ENCODE results near the gene KHDRBS2. TPM values are rescaled to one million over a fixed set of nuclear protein-coding genes. Genes with fewer than 3 reads are reported as not detected.

Gene KHDRBS2
- polyA plus RNA-seq, 1 donor (not counting 4 experiments of a cell fraction or from before 2014, with no cell fraction given) = not detected

DNA sequence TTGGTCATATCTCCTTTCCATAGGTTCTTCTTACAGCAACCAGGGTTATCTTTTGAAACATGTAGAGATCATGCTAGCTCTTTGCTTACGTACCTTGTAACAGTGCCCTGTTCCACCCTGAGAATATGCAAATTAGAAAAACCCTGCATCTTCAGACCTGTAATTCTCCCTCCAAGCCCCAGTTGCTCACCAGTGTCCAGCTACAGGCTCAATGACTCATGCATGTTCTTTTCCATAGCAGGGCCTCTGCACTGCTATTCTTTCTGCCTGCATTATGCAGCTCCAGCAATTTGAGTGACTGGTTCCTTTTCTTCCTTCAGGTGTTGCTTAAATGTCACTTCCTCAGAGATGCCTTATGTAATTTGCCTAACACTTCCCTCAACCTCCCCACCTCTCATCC is 636.2 kb downstream of the KHDRBS2 start:
- Histone ChIP-seq H4K20me1 (ENCODE audit: control insufficient read depth, extremely low read depth, insufficient read depth, low read length) (no peaks in the 10 kb centered on the region), H3K9me1 (ENCODE audit: control insufficient read depth, extremely low read depth, insufficient read depth, low read length) (no peaks in the 10 kb centered on the region)
- dilution Hi-C loops (cut with MboI; ENCODE audit: extremely low pct_ligation_motif_present, low sequenced_read_pairs) = no loop called here

DNA sequence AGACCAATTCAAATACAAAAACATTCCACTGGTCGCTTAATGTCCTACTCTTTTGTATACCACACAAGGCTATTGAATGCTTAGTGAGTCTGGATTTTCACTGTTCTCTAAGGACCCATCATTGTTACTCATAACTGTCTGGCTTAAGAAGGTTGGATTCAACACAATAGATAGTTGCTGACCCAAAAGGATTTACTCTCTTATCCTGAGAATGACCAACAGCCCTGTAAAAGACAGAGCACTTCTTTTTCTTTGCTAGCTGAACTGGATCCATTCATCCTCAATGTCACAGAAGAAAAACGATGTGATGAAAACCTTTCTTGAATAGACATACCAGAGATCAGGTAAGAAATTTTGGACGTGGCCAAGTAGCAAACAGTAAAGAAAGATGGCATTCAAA is 645.6 kb downstream of the KHDRBS2 start:
- no peak for FAIRE-seq
- Histone ChIP-seq H3K9ac (ENCODE audit: control insufficient read depth, extremely low read depth, insufficient read depth, low read length) (no peak overlapping the region), H4K20me1 (ENCODE audit: control insufficient read depth, extremely low read depth, insufficient read depth, low read length) (no peaks in the 10 kb centered on the region), H2AFZ (ENCODE audit: control insufficient read depth, low read length) (no peak overlapping the region), H3K27me3 (ENCODE audit: control insufficient read depth, extremely low read depth, insufficient read depth, low read length) (no peaks in the 10 kb centered on the region), H3K4me3 (ENCODE audit: control insufficient read depth in 2 of 3, extremely low read depth in 1 of 3, insufficient read depth in 2 of 3, low read depth in 1 of 3, low read length in 3 of 3) (no peak overlapping the region), H3K9me3 (ENCODE audit: control insufficient read depth, low read depth, low read length) (no peaks in the 10 kb centered on the region), H3K79me2 (ENCODE audit: control insufficient read depth, insufficient read depth, low read length) (no peaks in the 10 kb centered on the region), H3K36me3 (ENCODE audit: control insufficient read depth in 2 of 2, extremely low read depth in 1 of 2, insufficient read depth in 2 of 2, low read length in 2 of 2) (no peaks in the 10 kb centered on the region), H3K9me1 (ENCODE audit: control insufficient read depth, extremely low read depth, insufficient read depth, low read length) (no peaks in the 10 kb centered on the region), H3K4me1 (ENCODE audit: control insufficient read depth, extremely low read depth, insufficient read depth, low read length) (no peaks in the 10 kb centered on the region), H3K27ac (ENCODE audit: control insufficient read depth, insufficient read depth, low read length) (no peak overlapping the region), H3K4me2 (ENCODE audit: control insufficient read depth, extremely low read depth, insufficient read depth, low read depth, low read length) (no peak overlapping the region)
- DNase-seq (ENCODE audit: low read depth, low spot score) = no peak
- dilution Hi-C loops (cut with MboI; ENCODE audit: extremely low pct_ligation_motif_present, low sequenced_read_pairs) = no loop called here
- TF ChIP-seq EZH2 (IDR thresholded peaks at IDR 0.05; ENCODE audit: low read length) = no peak
- TF ChIP-seq, protein P1, sequence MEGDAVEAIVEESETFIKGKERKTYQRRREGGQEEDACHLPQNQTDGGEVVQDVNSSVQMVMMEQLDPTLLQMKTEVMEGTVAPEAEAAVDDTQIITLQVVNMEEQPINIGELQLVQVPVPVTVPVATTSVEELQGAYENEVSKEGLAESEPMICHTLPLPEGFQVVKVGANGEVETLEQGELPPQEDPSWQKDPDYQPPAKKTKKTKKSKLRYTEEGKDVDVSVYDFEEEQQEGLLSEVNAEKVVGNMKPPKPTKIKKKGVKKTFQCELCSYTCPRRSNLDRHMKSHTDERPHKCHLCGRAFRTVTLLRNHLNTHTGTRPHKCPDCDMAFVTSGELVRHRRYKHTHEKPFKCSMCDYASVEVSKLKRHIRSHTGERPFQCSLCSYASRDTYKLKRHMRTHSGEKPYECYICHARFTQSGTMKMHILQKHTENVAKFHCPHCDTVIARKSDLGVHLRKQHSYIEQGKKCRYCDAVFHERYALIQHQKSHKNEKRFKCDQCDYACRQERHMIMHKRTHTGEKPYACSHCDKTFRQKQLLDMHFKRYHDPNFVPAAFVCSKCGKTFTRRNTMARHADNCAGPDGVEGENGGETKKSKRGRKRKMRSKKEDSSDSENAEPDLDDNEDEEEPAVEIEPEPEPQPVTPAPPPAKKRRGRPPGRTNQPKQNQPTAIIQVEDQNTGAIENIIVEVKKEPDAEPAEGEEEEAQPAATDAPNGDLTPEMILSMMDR (optimal IDR thresholded peaks at IDR 0.05 in 1 of 3, IDR thresholded peaks at IDR 0.05 in 1 of 3, conservative IDR thresholded peaks at IDR 0.05 in 1 of 3; ENCODE audit: extremely low read depth in 1 of 3, insufficient read depth in 2 of 3, low read length in 3 of 3) = no peak

More for the DNA sequence above, 636.2 kb downstream of the KHDRBS2 start:
- H2AFZ ChIP-seq (ENCODE audit: control insufficient read depth, low read length) = no peak overlapping the region
- no peak for FAIRE-seq
- no peaks in the 10 kb centered on the region for H3K4me1 ChIP-seq (ENCODE audit: control insufficient read depth, extremely low read depth, insufficient read depth, low read length)
- no peak overlapping the region for H3K9ac ChIP-seq (ENCODE audit: control insufficient read depth, extremely low read depth, insufficient read depth, low read length)
- H3K36me3 ChIP-seq (ENCODE audit: control insufficient read depth in 2 of 2, extremely low read depth in 1 of 2, insufficient read depth in 2 of 2, low read length in 2 of 2) = no peaks in the 10 kb centered on the region
- no peak overlapping the region for H3K4me2 ChIP-seq (ENCODE audit: control insufficient read depth, extremely low read depth, insufficient read depth, low read depth, low read length)
- no peaks in the 10 kb centered on the region for H3K79me2 ChIP-seq (ENCODE audit: control insufficient read depth, insufficient read depth, low read length)
- no peaks in the 10 kb centered on the region for H3K27me3 ChIP-seq (ENCODE audit: control insufficient read depth, extremely low read depth, insufficient read depth, low read length)
- no peak for DNase-seq (ENCODE audit: low read depth, low spot score)
- H3K27ac ChIP-seq (ENCODE audit: control insufficient read depth, insufficient read depth, low read length) = no peak overlapping the region
- no peaks in the 10 kb centered on the region for H3K9me3 ChIP-seq (ENCODE audit: control insufficient read depth, low read depth, low read length)
- TF ChIP-seq, protein P1 (optimal IDR thresholded peaks at IDR 0.05 in 1 of 3, IDR thresholded peaks at IDR 0.05 in 1 of 3, conservative IDR thresholded peaks at IDR 0.05 in 1 of 3; ENCODE audit: extremely low read depth in 1 of 3, insufficient read depth in 2 of 3, low read length in 3 of 3) = no peak
- TF ChIP-seq EZH2 (IDR thresholded peaks at IDR 0.05; ENCODE audit: low read length) = no peak
- no peak overlapping the region for H3K4me3 ChIP-seq (ENCODE audit: control insufficient read depth in 2 of 3, extremely low read depth in 1 of 3, insufficient read depth in 2 of 3, low read depth in 1 of 3, low read length in 3 of 3)
